ENCODE data around the gene ITM2C.
A peak's percentile ranks its signal among the peaks of the same experiment; 100 is the strongest.

ITM2C gene

GRCh38 chr2:230864605-230865306, at the start of gene ITM2C:
Gene ITM2C (plus strand): TSS chr2:230864942. CDS start chr2:230865026, 84 bp downstream.
- DNase-seq (ENCODE audit: low spot score) = no peak

- DNase-seq (ENCODE audit: low spot score) = no peak
These were observed 49.7 kb upstream of the ITM2C start for GRCh38 chr2:230815088-230815487.

- no peak for DNase-seq (ENCODE audit: low spot score)
These were observed 48.0 kb upstream of the ITM2C start for GRCh38 chr2:230816735-230817134.

- DNase-seq (ENCODE audit: low spot score) = no peak
These were observed 45.3 kb upstream of the ITM2C start for GRCh38 chr2:230819433-230819832.

- DNase-seq (ENCODE audit: low spot score) = no peak
These were observed 43.3 kb upstream of the ITM2C start for GRCh38 chr2:230821261-230821990.

- DNase-seq (ENCODE audit: low spot score) = no peak
These were observed 42.7 kb upstream of the ITM2C start for GRCh38 chr2:230821991-230822520.

- DNase-seq (ENCODE audit: low spot score) = no peak
These were observed 41.3 kb upstream of the ITM2C start for GRCh38 chr2:230823264-230823964.

- DNase-seq (ENCODE audit: low spot score) = peak; percentile 89
These were observed 40.2 kb upstream of the ITM2C start for GRCh38 chr2:230824406-230824978.

GRCh38 chr2:230825354-230825753, 39.4 kb upstream of the ITM2C start:
- no peak for DNase-seq (ENCODE audit: low spot score)

- no peak for DNase-seq (ENCODE audit: low spot score)
These were observed 36.9 kb upstream of the ITM2C start for GRCh38 chr2:230827774-230828271.

- no peak for DNase-seq (ENCODE audit: low spot score)
These were observed 36.3 kb upstream of the ITM2C start for GRCh38 chr2:230828272-230828961.

- DNase-seq (ENCODE audit: low spot score) = no peak
These were observed 35.4 kb upstream of the ITM2C start for GRCh38 chr2:230829293-230829692.

- no peak for DNase-seq (ENCODE audit: low spot score)
These were observed 34.8 kb upstream of the ITM2C start for GRCh38 chr2:230829959-230830358.

- DNase-seq (ENCODE audit: low spot score) = no peak
These were observed 34.3 kb upstream of the ITM2C start for GRCh38 chr2:230830428-230830827.

- DNase-seq (ENCODE audit: low spot score) = no peak
These were observed 24.4 kb upstream of the ITM2C start for GRCh38 chr2:230840301-230840700.

GRCh38 chr2:230842473-230842872, 22.3 kb upstream of the ITM2C start:
- no peak for DNase-seq (ENCODE audit: low spot score)

GRCh38 chr2:230843132-230843531, 21.6 kb upstream of the ITM2C start:
- DNase-seq (ENCODE audit: low spot score) = no peak

GRCh38 chr2:230846360-230846759, 18.4 kb upstream of the ITM2C start:
- no peak for DNase-seq (ENCODE audit: low spot score)

- peak; percentile 44 for DNase-seq (ENCODE audit: low spot score)
These were observed 16.8 kb upstream of the ITM2C start for GRCh38 chr2:230847883-230848388.

GRCh38 chr2:230849633-230850357, 14.9 kb upstream of the ITM2C start:
- DNase-seq (ENCODE audit: low spot score) = no peak

- no peak for DNase-seq (ENCODE audit: low spot score)
These were observed 14.4 kb upstream of the ITM2C start for GRCh38 chr2:230850358-230850658.
